ENCODE data around the gene MAGI1. TPM values are rescaled to one million over a fixed set of nuclear protein-coding genes. Genes with fewer than 3 reads are reported as not detected.

MAGI1 gene
- total and polyA plus RNA-seq, 7 experiments from 2014 or later, result 0.39 TPM; not detected in 6

GRCh38 chr3:65326574-65326973, 712.1 kb downstream of the MAGI1 start:
- Histone ChIP-seq H3K27ac (ENCODE audit: low read depth, low read length) (no peak overlapping the region), H3K9me3 (ENCODE audit: control insufficient read depth in 2 of 3, low read length in 3 of 3) (no peaks in the 10 kb centered on the region), H3K4me1 (ENCODE audit: control insufficient read depth in 2 of 2, insufficient read depth in 2 of 2, low read length in 2 of 2) (no peaks in the 10 kb centered on the region), H3K4me3 (ENCODE audit: low read length) (no peak overlapping the region), H3K36me3 (ENCODE audit: control insufficient read depth in 2 of 3, insufficient read depth in 3 of 3, low read length in 3 of 3) (no peaks in the 10 kb centered on the region), H3K27me3 (ENCODE audit: control insufficient read depth in 2 of 2, insufficient read depth in 2 of 2, low read length in 2 of 2) (no peaks in the 10 kb centered on the region)
- no peak for ATAC-seq
- H3K4me1 Mint-ChIP-seq, result no peaks in the 10 kb centered on the region
- ChIA-PET CTCF (no interaction called here), POLR2A (no interaction called here)
- no peak overlapping the region for H3K27ac Mint-ChIP-seq
- H3K36me3 Mint-ChIP-seq, result no peaks in the 10 kb centered on the region
- no peak for DNase-seq
- no peak overlapping the region for H3K4me3 Mint-ChIP-seq
- peaks cover 0 to 3% (median 0%) of the 10 kb centered on the region in 5 donors for H3K27me3 Mint-ChIP-seq
- H3K9me3 Mint-ChIP-seq, result peaks cover 0 to 15% (median 6%) of the 10 kb centered on the region in 11 donors
- intact Hi-C loops (cut with micrococcal nuclease), result no loop called here

DNA sequence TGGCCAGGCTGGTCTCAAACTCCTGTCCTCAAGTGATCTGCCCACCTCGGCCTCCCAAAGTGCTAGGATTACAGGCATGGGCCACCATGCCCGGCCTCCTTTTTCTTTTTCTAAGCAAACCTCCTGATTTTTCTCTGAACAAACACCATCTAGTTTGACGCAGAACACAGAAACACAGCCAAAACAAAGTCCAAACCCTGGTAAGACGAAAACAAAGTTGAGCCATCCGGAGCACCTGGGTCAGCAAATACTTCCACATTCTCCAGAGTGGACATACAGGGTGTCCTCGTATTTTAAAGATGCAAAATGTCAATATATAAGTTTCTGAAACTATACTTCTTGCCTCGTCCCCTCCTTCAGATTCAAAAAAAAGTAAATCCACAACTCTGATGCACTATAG, 715.8 kb downstream of the MAGI1 start:
- no peak overlapping the region for H3K27ac Mint-ChIP-seq
- ATAC-seq, result no peak
- peaks cover 4 to 23% (median 15%) of the 10 kb centered on the region in 11 donors for H3K9me3 Mint-ChIP-seq

GRCh38 chr3:65318231-65318630, 720.5 kb downstream of the MAGI1 start:
- no peak for ATAC-seq
- Histone ChIP-seq H3K27ac (ENCODE audit: low read depth, low read length) (no peak overlapping the region), H3K27me3 (ENCODE audit: control insufficient read depth in 2 of 2, insufficient read depth in 2 of 2, low read length in 2 of 2) (no peaks in the 10 kb centered on the region), H3K36me3 (ENCODE audit: control insufficient read depth in 2 of 3, insufficient read depth in 3 of 3, low read length in 3 of 3) (no peaks in the 10 kb centered on the region), H3K4me3 (ENCODE audit: low read length) (no peak overlapping the region), H3K4me1 (ENCODE audit: control insufficient read depth in 2 of 2, insufficient read depth in 2 of 2, low read length in 2 of 2) (no peaks in the 10 kb centered on the region), H3K9me3 (ENCODE audit: control insufficient read depth in 2 of 3, low read length in 3 of 3) (peaks cover 0 to 9% (median 0%) of the 10 kb centered on the region in 3 experiments)
- no peaks in the 10 kb centered on the region for H3K36me3 Mint-ChIP-seq
- no peak overlapping the region for H3K4me3 Mint-ChIP-seq
- intact Hi-C loops (cut with micrococcal nuclease), result no loop called here
- CTCF ChIA-PET, result no interaction called here
- no peak overlapping the region for H3K27ac Mint-ChIP-seq
- H3K4me1 Mint-ChIP-seq, result no peaks in the 10 kb centered on the region
- H3K9me3 Mint-ChIP-seq, result peaks cover 3 to 22% (median 18%) of the 10 kb centered on the region in 11 donors
- POLR2A ChIA-PET, result no interaction called here
- no peaks in the 10 kb centered on the region for H3K27me3 Mint-ChIP-seq
- no peak for DNase-seq

More for the DNA sequence above, 715.8 kb downstream of the MAGI1 start:
- no peak overlapping the region for H3K27ac ChIP-seq (ENCODE audit: low read depth, low read length)
- ChIA-PET CTCF (no interaction called here), POLR2A (no interaction called here)
- no peaks in the 10 kb centered on the region for H3K9me3 ChIP-seq (ENCODE audit: control insufficient read depth in 2 of 3, low read length in 3 of 3)
- no peak overlapping the region for H3K4me3 ChIP-seq (ENCODE audit: low read length)
- no peaks in the 10 kb centered on the region for H3K36me3 ChIP-seq (ENCODE audit: control insufficient read depth in 2 of 3, insufficient read depth in 3 of 3, low read length in 3 of 3)
- Mint-ChIP-seq H3K27me3 (peaks cover 0 to 3% (median 0%) of the 10 kb centered on the region in 5 donors), H3K4me1 (no peaks in the 10 kb centered on the region), H3K4me3 (no peak overlapping the region), H3K36me3 (no peaks in the 10 kb centered on the region)
- no peak for DNase-seq
- intact Hi-C loops (cut with micrococcal nuclease), result no loop called here
- no peaks in the 10 kb centered on the region for H3K4me1 ChIP-seq (ENCODE audit: control insufficient read depth in 2 of 2, insufficient read depth in 2 of 2, low read length in 2 of 2)
- no peaks in the 10 kb centered on the region for H3K27me3 ChIP-seq (ENCODE audit: control insufficient read depth in 2 of 2, insufficient read depth in 2 of 2, low read length in 2 of 2)

DNA sequence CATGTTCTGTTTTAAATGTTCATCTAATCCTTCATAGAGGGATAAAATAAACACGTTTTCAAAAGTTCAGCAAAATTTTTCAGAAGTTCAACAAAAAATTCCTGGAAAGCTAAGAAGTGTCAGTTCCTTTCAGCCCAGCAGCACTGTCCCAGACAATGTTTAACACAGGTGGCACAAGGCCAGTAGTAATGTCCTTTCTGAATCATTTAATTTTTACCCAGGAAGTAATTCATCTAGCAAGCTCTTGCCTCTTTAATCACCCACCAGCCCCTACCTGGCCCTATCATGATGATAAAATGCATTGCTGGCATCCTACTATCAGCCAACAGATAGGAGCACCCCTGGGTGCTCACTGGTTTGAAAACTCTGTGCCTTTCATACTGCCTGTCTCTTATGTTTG, 723.8 kb downstream of the MAGI1 start:
- Mint-ChIP-seq H3K27me3 (no peaks in the 10 kb centered on the region), H3K9me3 (peaks cover 0 to 16% (median 6%) of the 10 kb centered on the region in 11 donors), H3K36me3 (no peaks in the 10 kb centered on the region), H3K4me3 (no peak overlapping the region), H3K4me1 (no peaks in the 10 kb centered on the region), H3K27ac (no peak overlapping the region)
- ATAC-seq, result no peak
- ChIA-PET POLR2A (no interaction called here), CTCF (no interaction called here)
- Histone ChIP-seq H3K36me3 (ENCODE audit: control insufficient read depth in 2 of 3, insufficient read depth in 3 of 3, low read length in 3 of 3) (no peaks in the 10 kb centered on the region), H3K4me3 (ENCODE audit: low read length) (no peak overlapping the region), H3K27me3 (ENCODE audit: control insufficient read depth in 2 of 2, insufficient read depth in 2 of 2, low read length in 2 of 2) (no peaks in the 10 kb centered on the region), H3K9me3 (ENCODE audit: control insufficient read depth in 2 of 3, low read length in 3 of 3) (peaks cover 0 to 9% (median 0%) of the 10 kb centered on the region in 3 experiments), H3K4me1 (ENCODE audit: control insufficient read depth in 2 of 2, insufficient read depth in 2 of 2, low read length in 2 of 2) (no peaks in the 10 kb centered on the region), H3K27ac (ENCODE audit: low read depth, low read length) (no peak overlapping the region)
- intact Hi-C loops (cut with micrococcal nuclease), result no loop called here
- no peak for DNase-seq

GRCh38 chr3:65314269-65314668, 724.4 kb downstream of the MAGI1 start:
- H3K9me3 ChIP-seq (ENCODE audit: control insufficient read depth in 2 of 3, low read length in 3 of 3), result peaks cover 0 to 9% (median 0%) of the 10 kb centered on the region in 3 experiments
- H3K4me1 ChIP-seq (ENCODE audit: control insufficient read depth in 2 of 2, insufficient read depth in 2 of 2, low read length in 2 of 2), result no peaks in the 10 kb centered on the region
- H3K36me3 ChIP-seq (ENCODE audit: control insufficient read depth in 2 of 3, insufficient read depth in 3 of 3, low read length in 3 of 3), result no peaks in the 10 kb centered on the region
- intact Hi-C loops (cut with micrococcal nuclease), result no loop called here
- peaks cover 0 to 16% (median 6%) of the 10 kb centered on the region in 11 donors for H3K9me3 Mint-ChIP-seq
- H3K4me3 Mint-ChIP-seq, result no peak overlapping the region
- H3K4me1 Mint-ChIP-seq, result no peaks in the 10 kb centered on the region
- H3K4me3 ChIP-seq (ENCODE audit: low read length), result no peak overlapping the region
- no peak overlapping the region for H3K27ac ChIP-seq (ENCODE audit: low read depth, low read length)
- CTCF ChIA-PET, result no interaction called here
- ATAC-seq (no peak), DNase-seq (no peak)
- no peaks in the 10 kb centered on the region for H3K27me3 Mint-ChIP-seq
- H3K36me3 Mint-ChIP-seq, result no peaks in the 10 kb centered on the region
- H3K27me3 ChIP-seq (ENCODE audit: control insufficient read depth in 2 of 2, insufficient read depth in 2 of 2, low read length in 2 of 2), result no peaks in the 10 kb centered on the region
- POLR2A ChIA-PET, result no interaction called here
- H3K27ac Mint-ChIP-seq, result no peak overlapping the region

DNA sequence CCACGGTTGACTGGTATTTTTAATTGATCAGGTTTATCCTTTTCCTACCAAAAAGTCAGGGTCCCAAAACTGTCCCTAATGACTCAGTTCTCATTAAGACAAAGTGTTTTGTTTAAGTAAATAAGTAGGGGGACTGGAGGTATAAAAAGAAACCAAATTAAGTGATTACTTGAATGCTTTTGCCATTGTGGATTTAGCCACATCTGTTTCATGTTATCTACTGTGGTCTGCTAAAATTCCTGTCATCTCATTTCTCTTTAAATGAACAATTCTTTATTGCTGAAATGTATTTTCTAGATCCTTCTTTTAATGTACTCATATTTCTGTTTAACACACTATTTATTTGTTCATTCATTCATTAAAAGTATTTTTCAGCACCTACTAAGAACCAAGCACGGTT, 725.1 kb downstream of the MAGI1 start:
- H3K27me3 Mint-ChIP-seq, result no peaks in the 10 kb centered on the region
- H3K4me1 ChIP-seq (ENCODE audit: control insufficient read depth in 2 of 2, insufficient read depth in 2 of 2, low read length in 2 of 2), result no peaks in the 10 kb centered on the region
- no peak for DNase-seq
- H3K36me3 ChIP-seq (ENCODE audit: control insufficient read depth in 2 of 3, insufficient read depth in 3 of 3, low read length in 3 of 3), result no peaks in the 10 kb centered on the region
- peaks cover 0 to 9% (median 0%) of the 10 kb centered on the region in 3 experiments for H3K9me3 ChIP-seq (ENCODE audit: control insufficient read depth in 2 of 3, low read length in 3 of 3)
- H3K4me3 Mint-ChIP-seq, result no peak overlapping the region
- ChIA-PET POLR2A (no interaction called here), CTCF (no interaction called here)
- H3K27ac Mint-ChIP-seq, result no peak overlapping the region
- ATAC-seq, result no peak
- intact Hi-C loops (cut with micrococcal nuclease), result no loop called here
- peaks cover under 1 to 17% (median 6%) of the 10 kb centered on the region in 11 donors for H3K9me3 Mint-ChIP-seq
- H3K36me3 Mint-ChIP-seq, result no peaks in the 10 kb centered on the region
- no peaks in the 10 kb centered on the region for H3K27me3 ChIP-seq (ENCODE audit: control insufficient read depth in 2 of 2, insufficient read depth in 2 of 2, low read length in 2 of 2)
- H3K4me3 ChIP-seq (ENCODE audit: low read length), result no peak overlapping the region
- H3K27ac ChIP-seq (ENCODE audit: low read depth, low read length), result no peak overlapping the region
- no peaks in the 10 kb centered on the region for H3K4me1 Mint-ChIP-seq

DNA sequence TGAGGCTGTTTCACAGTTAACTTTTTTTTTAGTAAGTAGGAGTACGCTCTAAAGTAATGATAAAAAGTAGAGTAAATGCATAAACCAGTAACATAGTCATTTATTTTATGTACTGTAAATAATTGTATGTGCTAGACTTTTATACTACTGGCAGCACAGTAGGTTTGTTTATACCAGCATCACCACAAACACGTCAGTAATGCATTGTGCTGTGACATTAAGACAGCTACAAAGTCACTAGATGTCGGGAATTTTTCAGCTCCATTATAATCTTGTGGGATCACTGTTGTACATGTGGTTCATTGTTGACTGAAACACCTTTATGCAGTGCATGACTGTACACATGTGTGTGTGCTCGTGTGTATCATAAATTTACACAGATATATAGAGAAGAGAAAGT, 732.9 kb downstream of the MAGI1 start:
- Histone ChIP-seq H3K4me3 (ENCODE audit: low read length) (no peak overlapping the region), H3K27me3 (ENCODE audit: control insufficient read depth in 2 of 2, insufficient read depth in 2 of 2, low read length in 2 of 2) (no peaks in the 10 kb centered on the region), H3K9me3 (ENCODE audit: control insufficient read depth in 2 of 3, low read length in 3 of 3) (no peaks in the 10 kb centered on the region), H3K36me3 (ENCODE audit: control insufficient read depth in 2 of 3, insufficient read depth in 3 of 3, low read length in 3 of 3) (no peaks in the 10 kb centered on the region), H3K4me1 (ENCODE audit: control insufficient read depth in 2 of 2, insufficient read depth in 2 of 2, low read length in 2 of 2) (no peaks in the 10 kb centered on the region), H3K27ac (ENCODE audit: low read depth, low read length) (no peak overlapping the region)
- no peak overlapping the region for H3K4me3 Mint-ChIP-seq
- intact Hi-C loops (cut with micrococcal nuclease), result no loop called here
- no peak for ATAC-seq
- H3K4me1 Mint-ChIP-seq, result no peaks in the 10 kb centered on the region
- DNase-seq, result no peak
- peaks cover 0 to 37% (median 5%) of the 10 kb centered on the region in 11 donors for H3K9me3 Mint-ChIP-seq
- CTCF ChIA-PET, result no interaction called here
- H3K36me3 Mint-ChIP-seq, result no peaks in the 10 kb centered on the region
- POLR2A ChIA-PET, result no interaction called here
- no peak overlapping the region for H3K27ac Mint-ChIP-seq
- peaks cover 0 to 5% (median 0%) of the 10 kb centered on the region in 5 donors for H3K27me3 Mint-ChIP-seq

Data from naive thymus-derived CD4-positive, alpha-beta T cell (primary cell).